Measurements from ENCODE around the gene ADCY5.

Gene ADCY5

DNA sequence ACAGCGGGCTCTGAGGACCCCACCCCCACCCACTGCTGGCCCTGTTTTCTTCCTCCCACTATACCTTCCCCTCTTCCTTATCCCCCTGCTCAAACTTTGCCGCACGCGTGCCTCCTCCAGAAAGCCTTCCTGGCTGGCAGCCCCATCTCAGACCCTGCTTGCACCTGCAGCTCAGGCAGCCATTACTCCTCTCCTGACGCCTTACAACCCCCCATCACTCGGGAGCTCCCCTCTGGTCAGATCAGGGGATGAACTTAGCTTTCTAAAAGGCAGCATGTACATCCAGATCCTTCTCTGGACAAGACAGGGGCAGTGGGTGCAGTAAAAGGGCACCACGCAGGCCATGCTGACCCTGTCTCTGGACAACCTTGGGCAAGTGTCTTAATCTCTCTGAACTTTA is 152.6 kb downstream of the ADCY5 start:
- DNase-seq = no peak

GRCh38 chr3:123295901-123296250 is 153.0 kb downstream of the ADCY5 start:
- no peak for DNase-seq

- no peak for DNase-seq
Measured at GRCh38 chr3:123295171-123295900, 153.6 kb downstream of the ADCY5 start.

DNA sequence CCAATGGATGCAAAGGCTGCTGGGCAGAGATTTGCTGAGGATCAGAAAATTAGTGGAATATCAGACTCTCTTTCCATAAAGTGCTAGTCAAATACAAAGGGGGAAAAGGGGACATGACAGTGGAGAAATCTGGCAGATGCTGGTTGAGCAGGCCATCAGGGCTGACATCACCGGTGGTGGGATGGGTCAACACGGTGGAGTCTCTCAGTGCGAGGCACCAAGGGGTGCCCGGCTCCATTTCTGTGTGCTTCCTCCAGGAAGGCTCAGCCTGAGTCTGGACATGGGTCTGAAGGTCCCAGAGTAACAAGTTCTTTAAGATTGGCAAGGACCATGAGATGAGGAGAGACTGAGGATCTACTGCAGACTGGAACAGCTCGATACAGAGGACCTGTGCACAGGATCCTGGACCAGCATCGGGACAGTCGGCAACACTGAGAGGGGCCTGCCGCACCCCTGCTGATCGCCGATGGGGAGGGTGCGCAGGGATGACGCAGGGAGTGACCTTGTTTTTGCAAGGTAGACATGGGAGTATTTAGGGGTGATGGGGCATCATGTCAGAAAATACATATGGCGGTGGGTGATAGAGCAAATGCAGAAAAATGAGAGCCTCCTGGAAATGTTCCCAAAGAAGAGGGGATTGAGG is 154.5 kb downstream of the ADCY5 start:
- DNase-seq = no peak

DNA sequence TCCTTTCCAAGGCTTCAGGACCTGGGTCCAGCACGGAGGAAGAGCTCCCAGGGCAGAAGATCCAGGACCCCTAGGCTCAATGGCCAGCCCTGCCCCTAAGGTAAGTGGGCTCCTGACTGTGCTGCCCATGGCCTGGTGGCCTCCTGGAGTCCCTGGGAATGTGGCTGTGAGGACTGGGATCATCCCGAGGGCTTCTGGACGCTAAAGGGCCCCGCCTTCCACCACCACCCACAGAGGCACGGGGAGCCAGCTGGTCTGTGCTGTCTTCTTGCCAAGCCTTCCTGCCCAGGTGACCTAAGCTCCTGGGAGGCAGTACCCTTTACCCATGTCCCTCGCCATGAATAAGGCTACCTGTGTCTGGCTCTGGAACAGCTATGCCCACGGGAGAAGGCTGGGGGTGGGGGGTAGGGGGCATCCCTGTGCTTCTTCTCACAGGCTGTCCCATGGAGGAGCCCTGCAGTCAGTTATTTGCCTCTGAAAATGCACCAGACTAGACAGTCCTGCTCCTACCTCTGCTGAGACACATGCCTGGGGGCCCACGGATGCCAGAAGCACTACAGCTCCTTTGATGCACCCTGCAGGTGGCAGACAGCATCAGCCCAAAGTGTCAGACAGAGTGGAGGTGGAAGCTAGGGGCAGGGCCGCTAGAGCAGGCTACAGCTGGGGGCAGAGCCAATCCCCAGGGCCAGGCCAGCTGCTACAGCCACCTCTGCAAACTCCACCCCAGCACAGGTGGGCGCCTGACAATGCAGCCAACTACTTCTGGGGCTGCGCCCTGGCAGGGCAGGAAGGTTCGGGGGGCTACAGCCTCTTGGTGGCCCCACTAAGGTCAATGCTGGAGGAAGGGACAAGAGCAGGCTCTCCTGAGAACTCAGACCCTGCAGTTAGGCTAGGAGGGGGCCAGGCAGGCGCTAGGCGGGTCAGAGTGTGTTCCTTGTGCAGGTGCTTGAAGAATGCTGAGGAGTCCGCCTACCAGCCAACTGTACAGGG is 156.3 kb downstream of the ADCY5 start:
- DNase-seq = no peak

DNA sequence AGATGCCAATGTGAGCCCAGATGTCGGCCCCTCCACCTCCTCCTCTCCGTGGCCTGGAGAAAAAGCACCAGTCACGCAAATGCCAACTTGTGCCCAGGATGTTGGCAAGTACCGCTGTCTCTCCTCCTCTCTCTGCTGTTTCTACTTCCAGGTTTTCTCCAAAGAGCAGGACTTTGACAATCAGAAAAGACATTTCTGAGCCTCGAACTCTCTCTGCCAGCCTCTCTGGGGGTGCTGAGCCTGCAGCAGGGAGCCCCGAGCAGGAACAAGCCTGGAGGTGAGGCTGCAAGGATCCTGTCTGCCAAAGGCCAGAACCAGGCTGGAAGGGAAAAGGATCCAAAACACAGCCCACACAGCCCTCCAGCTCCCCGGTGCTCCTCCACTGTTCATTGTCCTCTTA is 157.5 kb downstream of the ADCY5 start:
- DNase-seq = no peak

- no peak for DNase-seq
Measured at GRCh38 chr3:123290962-123291361, 157.9 kb downstream of the ADCY5 start.

DNA sequence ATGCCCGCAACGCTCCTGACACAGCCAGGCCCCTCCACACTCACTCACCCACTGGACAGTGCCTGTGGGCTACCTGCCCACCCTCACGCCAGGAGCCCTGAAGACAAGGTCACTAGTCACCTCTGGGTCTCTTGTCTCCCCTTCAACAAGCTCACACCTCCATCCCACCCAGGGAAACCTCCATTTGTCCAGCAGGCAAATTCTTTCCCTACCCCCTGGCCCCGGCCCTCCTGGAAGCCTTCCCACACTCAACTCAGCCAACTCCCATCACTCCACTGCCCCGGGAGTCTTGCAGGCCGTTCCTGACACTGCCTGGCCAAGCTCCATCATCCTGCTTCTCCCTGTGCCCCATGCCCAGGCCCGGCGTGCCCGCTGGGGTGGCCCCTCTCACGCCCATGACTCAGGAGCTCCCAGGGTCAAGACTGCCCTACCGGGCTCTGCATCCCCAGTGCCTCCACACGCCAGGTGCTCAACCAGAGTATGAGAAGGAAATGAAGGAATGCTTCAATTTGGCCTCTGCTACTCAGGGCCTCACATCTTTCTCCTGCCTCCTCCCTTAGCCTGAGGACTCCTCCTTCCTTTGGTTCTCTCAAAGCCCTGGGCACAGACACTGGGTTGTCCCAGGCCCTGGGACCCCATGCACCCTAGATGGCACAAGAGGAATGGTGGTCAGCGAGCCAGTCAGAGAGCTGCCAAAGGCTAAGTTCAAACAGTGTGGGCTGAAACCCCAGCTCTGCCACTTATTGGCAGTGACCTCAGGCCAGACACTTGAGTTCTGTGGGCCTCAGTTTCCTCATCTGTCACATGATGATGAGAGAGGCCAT is 158.6 kb downstream of the ADCY5 start:
- no peak for DNase-seq

DNA sequence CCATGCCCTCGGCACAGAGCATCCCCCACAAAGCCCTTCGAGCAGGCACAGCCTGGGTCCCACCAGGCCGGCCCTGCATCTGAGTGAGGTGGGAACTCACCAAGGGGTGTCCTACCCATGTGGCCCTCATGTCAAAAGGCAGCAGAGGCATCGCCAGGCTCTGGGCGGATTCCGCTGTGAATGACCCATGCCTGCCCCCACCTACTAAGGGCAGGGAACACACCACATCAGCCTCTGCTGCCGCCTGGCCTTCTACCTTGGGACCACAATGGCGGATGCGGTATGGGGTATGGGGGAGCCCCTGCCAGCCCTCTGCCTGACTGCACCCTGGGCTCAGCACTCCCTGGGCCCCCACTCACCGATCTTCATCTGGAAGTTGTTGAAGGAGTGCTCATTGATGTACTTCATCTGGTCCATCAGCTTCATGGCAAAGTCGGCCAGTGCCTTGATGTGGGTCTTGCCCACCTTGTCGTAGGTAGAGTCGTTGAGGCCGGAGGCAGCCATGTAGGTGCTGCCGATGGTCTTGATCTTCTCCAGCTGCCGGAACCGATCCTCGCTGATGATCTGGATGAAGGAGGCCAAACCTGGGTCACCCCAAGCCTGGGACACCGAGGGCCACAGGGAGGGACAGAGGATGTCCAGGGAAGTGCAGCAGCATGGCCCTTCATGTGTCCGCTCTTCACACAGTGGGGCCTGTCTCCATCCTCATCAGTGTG is 159.3 kb downstream of the ADCY5 start:
- no peak for DNase-seq

DNA sequence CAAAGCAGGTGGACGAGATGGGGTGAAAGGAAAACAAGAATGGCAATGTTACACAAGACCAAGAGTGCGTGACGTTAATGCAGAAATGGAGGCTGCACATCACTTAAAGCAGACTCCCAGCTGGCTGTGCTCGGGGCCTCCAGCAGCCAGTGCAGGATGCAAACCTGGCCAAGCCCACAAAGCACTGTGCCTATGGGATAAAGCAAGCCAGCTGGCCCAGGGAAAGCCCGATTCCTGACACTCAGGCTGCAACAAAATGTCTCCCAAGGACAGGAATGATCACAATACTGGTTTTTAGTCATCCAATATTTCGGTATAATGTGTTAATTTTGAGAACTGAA is 161.0 kb downstream of the ADCY5 start:
- DNase-seq = no peak

DNA sequence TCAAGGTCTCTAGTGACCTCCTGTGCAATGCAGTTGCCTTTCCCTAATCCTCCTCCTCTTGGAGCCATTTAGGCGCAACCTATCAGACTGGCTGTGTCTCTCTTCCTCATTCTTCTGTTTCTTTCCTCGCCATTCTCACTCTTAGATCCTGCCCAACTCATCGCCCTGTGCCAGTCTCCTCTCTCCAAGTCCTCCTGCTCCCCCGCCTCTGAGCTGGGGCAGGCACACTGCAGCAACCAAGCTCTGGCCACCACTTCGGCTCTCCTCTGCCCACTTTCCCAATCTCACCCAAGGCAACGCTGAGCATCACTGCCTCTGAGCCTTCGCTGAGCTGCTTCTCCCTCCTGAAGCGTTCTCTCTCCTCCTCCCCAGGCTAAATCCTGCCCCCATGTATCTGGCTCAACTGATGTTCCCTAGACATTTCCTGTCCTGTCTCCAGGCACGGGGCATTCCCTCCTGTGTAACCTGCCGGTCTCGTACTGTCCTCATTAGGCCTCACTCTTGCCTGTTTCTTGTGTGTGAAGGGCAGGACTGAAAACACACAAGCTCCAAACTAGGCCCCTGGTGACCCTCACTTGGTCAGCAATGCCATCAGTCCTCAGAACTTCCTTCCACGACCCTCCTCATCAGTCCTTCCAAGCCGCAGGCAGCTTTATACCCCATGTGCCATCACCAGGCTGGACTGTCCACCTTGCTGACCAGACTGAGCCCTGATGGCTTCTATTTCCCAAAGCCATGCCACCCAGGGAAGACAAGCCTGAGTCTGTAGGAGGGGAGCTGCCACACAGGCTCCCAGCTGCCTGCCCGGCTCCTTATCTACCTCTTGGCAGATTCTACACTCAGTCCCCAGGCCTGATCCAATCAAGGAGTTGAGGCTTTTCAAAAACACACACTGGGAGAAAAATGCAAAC is 161.6 kb downstream of the ADCY5 start:
- DNase-seq = no peak

- no peak for DNase-seq
Measured at GRCh38 chr3:123286308-123287023, 162.4 kb downstream of the ADCY5 start.

DNA sequence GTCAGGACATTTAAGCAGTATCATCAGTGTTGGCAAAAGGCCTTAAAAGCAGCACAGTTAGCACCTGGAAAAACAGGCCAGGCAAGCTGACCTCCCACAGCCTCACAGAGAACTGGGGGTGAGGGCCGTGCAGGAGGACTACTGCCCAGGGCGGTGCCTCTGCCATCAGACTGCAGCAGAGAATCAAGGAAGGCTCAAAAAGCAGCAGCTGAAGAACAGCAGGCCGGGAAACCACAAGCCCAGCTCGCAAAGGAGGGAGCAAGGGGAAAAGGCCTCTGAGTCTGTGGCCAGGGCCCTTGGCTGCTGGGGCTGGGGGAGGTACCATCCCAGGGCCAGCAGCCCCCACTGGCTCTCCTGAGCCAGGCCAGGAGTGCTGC is 163.0 kb downstream of the ADCY5 start:
- no peak for DNase-seq

DNA sequence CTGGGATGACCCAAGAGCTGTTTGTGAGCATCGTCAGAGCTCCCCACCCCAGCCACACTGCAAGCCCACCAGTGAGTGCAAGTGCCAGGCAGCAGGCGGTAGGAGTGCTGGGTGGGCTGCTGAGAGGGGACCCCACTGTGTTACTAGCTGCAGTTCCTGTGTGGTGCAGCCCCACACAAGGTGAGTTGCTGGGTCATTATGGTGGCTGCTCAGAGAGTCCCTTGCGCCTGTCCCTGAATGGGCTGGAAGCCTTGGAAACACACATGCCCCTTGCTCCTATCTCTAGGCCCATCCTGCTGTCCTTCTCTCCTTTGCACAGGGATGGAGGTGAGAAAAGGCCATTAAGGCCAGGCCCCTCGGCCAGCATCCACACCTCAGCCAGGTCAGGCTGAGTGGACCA is 163.4 kb downstream of the ADCY5 start:
- no peak for DNase-seq

- no peak for DNase-seq
Measured at GRCh38 chr3:123285066-123285465, 163.8 kb downstream of the ADCY5 start.

GRCh38 chr3:123284399-123285010 is 164.4 kb downstream of the ADCY5 start:
- DNase-seq = no peak

DNA sequence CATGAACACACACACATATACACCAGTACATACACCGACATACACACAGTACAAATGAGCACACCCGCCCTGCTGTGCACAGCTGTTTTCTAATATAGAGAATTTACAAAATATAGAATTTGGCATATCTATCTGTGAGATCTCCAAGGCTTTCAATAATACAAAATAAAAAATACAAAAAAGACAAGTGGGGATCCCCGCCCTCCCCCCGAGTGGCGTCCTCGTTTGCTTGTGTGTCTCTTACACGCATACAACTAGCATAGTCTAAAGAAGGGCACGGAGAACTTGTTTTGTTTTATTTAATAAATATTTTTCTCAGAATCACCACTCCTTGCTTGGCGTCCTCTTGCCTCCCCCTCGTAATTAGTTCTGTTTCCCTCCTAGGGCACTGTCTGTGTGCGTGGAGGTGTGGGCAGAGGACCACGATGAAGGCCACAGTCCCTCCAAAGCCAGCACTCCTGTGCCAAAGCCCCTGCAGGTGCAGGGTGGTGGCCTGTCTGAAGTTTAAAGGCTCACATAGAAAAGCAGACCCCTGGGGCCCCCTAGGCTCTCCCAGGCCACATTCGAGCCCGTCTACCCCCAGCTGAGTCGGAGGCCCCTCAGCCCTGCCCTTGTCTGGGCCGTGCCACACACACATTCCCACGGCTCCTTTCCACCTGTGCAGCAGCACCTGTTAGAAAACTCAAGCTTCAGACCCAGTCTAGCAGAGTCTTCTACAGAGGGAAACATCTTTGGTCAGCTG is 165.1 kb downstream of the ADCY5 start:
- no peak for DNase-seq

- DNase-seq = no peak
Measured at GRCh38 chr3:123283074-123283473, 165.8 kb downstream of the ADCY5 start.

- no peak for DNase-seq
Measured at GRCh38 chr3:123282461-123282860, 166.4 kb downstream of the ADCY5 start.
